RWPE1 (cell line): ENCODE measurements around the gene CHAC2.

Experiments
- CTCF ChIA-PET: fragments of 350-600 bp; sonication (Branson Sonifier 250); formaldehyde crosslinking; extraction: SDS; loops from one replicate; lab custom pipeline; 2021; lab: Yijun Ruan, JAX
- POLR2A ChIA-PET: fragments of 400-600 bp; formaldehyde crosslinking; extraction: SDS; loops from one replicate; lab custom pipeline; 2020; ENCODE audit warnings: antibody characterized with exemption; ENCODE audit not compliant: low non-redundant PET; lab: Yijun Ruan, JAX
- DNase-seq: peaks from one replicate; pipeline ENCODE4 v3.0.0; 2012; ENCODE audit warnings: low spot score
- H3K27ac ChIP-seq: fragments of 450-650 bp; 2 replicates; pipeline ENCODE4 v1.5.1; 2017
- TF ChIP-seq, protein P1 (sequence below): fragments of 450-650 bp; conservative IDR thresholded peaks from 2 replicates; pipeline ENCODE4 v1.5.1; 2017; ENCODE audit warnings: low read depth, mild to moderate bottlenecking

The CHAC2 gene

GRCh38 chr2:53784436-53784835, 16.8 kb downstream of the CHAC2 start:
- CTCF ChIA-PET, result no interaction called here
- TF ChIP-seq, protein P1, sequence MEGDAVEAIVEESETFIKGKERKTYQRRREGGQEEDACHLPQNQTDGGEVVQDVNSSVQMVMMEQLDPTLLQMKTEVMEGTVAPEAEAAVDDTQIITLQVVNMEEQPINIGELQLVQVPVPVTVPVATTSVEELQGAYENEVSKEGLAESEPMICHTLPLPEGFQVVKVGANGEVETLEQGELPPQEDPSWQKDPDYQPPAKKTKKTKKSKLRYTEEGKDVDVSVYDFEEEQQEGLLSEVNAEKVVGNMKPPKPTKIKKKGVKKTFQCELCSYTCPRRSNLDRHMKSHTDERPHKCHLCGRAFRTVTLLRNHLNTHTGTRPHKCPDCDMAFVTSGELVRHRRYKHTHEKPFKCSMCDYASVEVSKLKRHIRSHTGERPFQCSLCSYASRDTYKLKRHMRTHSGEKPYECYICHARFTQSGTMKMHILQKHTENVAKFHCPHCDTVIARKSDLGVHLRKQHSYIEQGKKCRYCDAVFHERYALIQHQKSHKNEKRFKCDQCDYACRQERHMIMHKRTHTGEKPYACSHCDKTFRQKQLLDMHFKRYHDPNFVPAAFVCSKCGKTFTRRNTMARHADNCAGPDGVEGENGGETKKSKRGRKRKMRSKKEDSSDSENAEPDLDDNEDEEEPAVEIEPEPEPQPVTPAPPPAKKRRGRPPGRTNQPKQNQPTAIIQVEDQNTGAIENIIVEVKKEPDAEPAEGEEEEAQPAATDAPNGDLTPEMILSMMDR, result no peak
- DNase-seq, result no peak
- H3K27ac ChIP-seq, result no peak overlapping the region
- POLR2A ChIA-PET, result no interaction called here

DNA sequence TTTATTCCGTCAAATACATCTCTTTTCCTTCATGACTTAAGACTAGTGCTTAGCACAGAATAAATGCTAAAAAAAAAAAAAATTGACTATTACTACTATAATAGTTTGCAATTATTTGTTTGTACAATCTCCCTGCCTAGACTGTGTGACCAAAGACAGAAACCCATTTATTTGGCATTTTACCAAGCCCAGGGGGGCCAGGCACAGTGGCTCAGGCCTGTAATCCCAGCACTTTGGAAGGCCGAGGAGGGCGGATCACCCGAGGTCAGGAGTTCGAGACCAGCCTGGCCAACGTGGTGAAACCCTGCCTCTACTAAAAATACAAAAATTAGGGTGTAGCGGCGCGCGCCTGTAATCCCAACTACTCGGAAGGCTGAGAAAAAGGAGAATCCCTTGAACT, 17.8 kb downstream of the CHAC2 start:
- no peak overlapping the region for H3K27ac ChIP-seq
- CTCF ChIA-PET, result interaction anchor here (0.5 to 0.7 kb wide), 2 partner anchors 174 to 788 kb away, joined by 4 read pairs; no protein-coding TSS in a partner anchor
- POLR2A ChIA-PET, result no interaction called here
- TF ChIP-seq, protein P1, result no peak
- no peak for DNase-seq

- CTCF ChIA-PET, result no interaction called here
- POLR2A ChIA-PET, result no interaction called here
- peak; percentile 27 for DNase-seq
- TF ChIP-seq, protein P1, result no peak
- peak overlapping the region; percentile 89 for H3K27ac ChIP-seq
Measured at GRCh38 chr2:53786352-53786704, 18.7 kb downstream of the CHAC2 start.

DNA sequence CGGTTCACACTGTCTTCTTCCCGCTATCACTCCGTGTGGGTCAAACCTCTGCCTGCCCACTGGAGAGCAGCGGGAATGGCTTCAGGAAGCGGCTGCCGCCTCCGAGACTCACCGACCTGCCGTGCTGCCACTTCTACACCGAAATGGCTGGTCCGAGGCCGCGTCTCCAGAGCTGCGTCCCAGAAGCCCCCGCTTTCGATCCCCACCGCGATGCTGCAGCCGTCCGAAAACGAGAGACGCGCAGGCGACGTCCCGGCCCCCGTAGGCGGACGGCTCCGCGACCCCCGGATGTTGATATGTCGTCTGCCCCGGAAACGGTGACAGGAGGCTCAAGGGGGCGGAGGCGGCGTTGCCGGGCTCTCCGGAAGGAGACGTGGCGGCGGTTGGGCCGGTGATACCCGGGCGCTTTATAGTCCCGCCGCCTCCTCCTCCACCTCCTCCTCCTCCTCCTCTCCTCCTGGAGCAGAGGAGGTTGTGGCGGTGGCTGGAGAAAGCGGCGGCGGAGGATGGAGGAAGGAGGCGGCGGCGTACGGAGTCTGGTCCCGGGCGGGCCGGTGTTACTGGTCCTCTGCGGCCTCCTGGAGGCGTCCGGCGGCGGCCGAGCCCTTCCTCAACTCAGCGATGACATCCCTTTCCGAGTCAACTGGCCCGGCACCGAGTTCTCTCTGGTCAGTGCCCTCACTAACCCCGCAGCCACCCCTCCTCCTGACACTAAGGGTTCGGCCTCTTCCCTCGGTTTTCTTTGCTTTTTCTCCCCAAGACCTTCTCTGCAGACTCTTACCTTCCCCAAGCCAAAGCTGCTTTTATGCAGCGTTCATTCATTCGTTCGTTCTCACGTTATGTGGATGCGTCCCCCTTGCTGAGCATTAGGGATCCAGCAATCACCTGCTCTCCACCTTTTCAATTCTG, 19.4 kb downstream of the CHAC2 start, which contains the start of the genes ASB3 and ERLEC1:
ASB3 (minus strand) TSS at position 249 of the 909 bp plus-strand sequence. CDS start 21,381 bp downstream, outside the sequence.
ERLEC1 (plus strand) TSS at position 340 of the 909 bp plus-strand sequence; CDS start at position 507, 167 bp downstream.
- peak within 1 kb of the TSS; percentile 89 for H3K27ac ChIP-seq
- TF ChIP-seq, protein P1, result no peak
- ChIA-PET CTCF (interaction anchor here (0.7 kb wide), 1 partner anchor 1508 kb away, joined by 4 read pairs; no protein-coding TSS in a partner anchor), POLR2A (no interaction called here)
- DNase-seq, result peak; percentile 58

- H3K27ac ChIP-seq, result peak overlapping the region; percentile 89
- POLR2A ChIA-PET, result no interaction called here
- DNase-seq, result peak; percentile 14
Measured at GRCh38 chr2:53787614-53788289, 20.1 kb downstream of the CHAC2 start.

More at GRCh38 chr2:53787614-53788289, 20.1 kb downstream of the CHAC2 start:
- CTCF ChIA-PET, result interaction anchor here (0.7 kb wide), 1 partner anchor 1509 kb away, joined by 4 read pairs; no protein-coding TSS in a partner anchor
- TF ChIP-seq, protein P1, result no peak
